ENCODE data around the gene CSTF3. TPM values are rescaled to one million over a fixed set of nuclear protein-coding genes. Genes with fewer than 3 reads are reported as not detected.
A peak's percentile ranks its signal among the peaks of the same experiment; 100 is the strongest.

The CSTF3 gene
- total RNA-seq, 4 donors from 2014 or later = 8.0 to 21.0 (median 12.5) TPM

GRCh38 chr11:33064866-33065265 lies 96.4 kb downstream of the CSTF3 start:
- Histone ChIP-seq H3K27me3 (no peaks in the 10 kb centered on the region), H3K9me3 (no peaks in the 10 kb centered on the region), H3K36me3 (peaks cover 0 to 72% (median 14%) of the 10 kb centered on the region in 3 donors), H3K27ac (peak overlapping the region in 3 of 4 donors; percentile 53 to 76 (median 66)), H3K4me1 (peaks cover 0 to 33% (median 18%) of the 10 kb centered on the region in 4 donors), H3K4me3 (no peak overlapping the region)
- DNase-seq (ENCODE audit: low spot score in 2 of 2) = no peak
- 82 to 83% methylated on average over 5 of the region's 5 CpGs for WGBS, 2 donors
- TF ChIP-seq EP300 (IDR thresholded peaks at IDR 0.05) = no peak
- TF ChIP-seq POLR2A (IDR thresholded peaks at IDR 0.05) = no peak
- TF ChIP-seq CTCF (IDR thresholded peaks at IDR 0.05) = no peak

- peaks cover 0 to 72% (median 7%) of the 10 kb centered on the region in 3 donors for H3K36me3 ChIP-seq
These were observed 97.1 kb downstream of the CSTF3 start for GRCh38 chr11:33064033-33064825.

GRCh38 chr11:33063326-33063881 lies 97.9 kb downstream of the CSTF3 start:
- no peak for DNase-seq (ENCODE audit: low spot score in 2 of 2)
- no peaks in the 10 kb centered on the region for H3K27me3 ChIP-seq
- no peak overlapping the region for H3K4me3 ChIP-seq
- H3K27ac ChIP-seq = peak overlapping the region in 3 of 4 donors; percentile 53 to 76 (median 66)
- peaks cover 0 to 72% (median 0%) of the 10 kb centered on the region in 3 donors for H3K36me3 ChIP-seq
- no peak for TF ChIP-seq POLR2A (IDR thresholded peaks at IDR 0.05)
- TF ChIP-seq EP300 (IDR thresholded peaks at IDR 0.05) = no peak
- no peak for TF ChIP-seq CTCF (IDR thresholded peaks at IDR 0.05)
- 45 to 48% methylated on average over 3 of the region's 3 CpGs for WGBS, 2 donors
- H3K9me3 ChIP-seq = no peaks in the 10 kb centered on the region
- peaks cover 0 to 39% (median 18%) of the 10 kb centered on the region in 4 donors for H3K4me1 ChIP-seq

More at GRCh38 chr11:33064033-33064825, 97.1 kb downstream of the CSTF3 start:
- Histone ChIP-seq H3K27me3 (no peaks in the 10 kb centered on the region), H3K4me1 (peaks cover 0 to 37% (median 18%) of the 10 kb centered on the region in 4 donors), H3K9me3 (no peaks in the 10 kb centered on the region), H3K27ac (peak overlapping the region in 3 of 4 donors; percentile 53 to 76 (median 66)), H3K4me3 (no peak overlapping the region)
- 38 to 40% methylated on average over 11 of the region's 11 CpGs for WGBS, 2 donors
- TF ChIP-seq CTCF (IDR thresholded peaks at IDR 0.05) (no peak), EP300 (IDR thresholded peaks at IDR 0.05) (no peak), POLR2A (IDR thresholded peaks at IDR 0.05) (no peak)
- no peak for DNase-seq (ENCODE audit: low spot score in 2 of 2)

GRCh38 chr11:33062137-33062536 lies 99.1 kb downstream of the CSTF3 start:
- no peak for DNase-seq (ENCODE audit: low spot score in 2 of 2)
- peak overlapping the region in 2 of 4 donors; percentile 4 to 76 for H3K27ac ChIP-seq
- no peak overlapping the region for H3K4me3 ChIP-seq
- no peak for TF ChIP-seq CTCF (IDR thresholded peaks at IDR 0.05)
- no peak for TF ChIP-seq EP300 (IDR thresholded peaks at IDR 0.05)
- TF ChIP-seq POLR2A (IDR thresholded peaks at IDR 0.05) = no peak
- H3K36me3 ChIP-seq = peaks cover 0 to 71% (median 0%) of the 10 kb centered on the region in 3 donors
- H3K4me1 ChIP-seq = peaks cover 0 to 39% (median 18%) of the 10 kb centered on the region in 4 donors
- WGBS, 2 donors = 61 to 66% methylated on average over 5 of the region's 5 CpGs
- no peaks in the 10 kb centered on the region for H3K27me3 ChIP-seq
- no peaks in the 10 kb centered on the region for H3K9me3 ChIP-seq

GRCh38 chr11:33060271-33060670 lies 101.0 kb downstream of the CSTF3 start:
- Histone ChIP-seq H3K4me1 (peaks cover 0 to 38% (median 17%) of the 10 kb centered on the region in 4 donors), H3K9me3 (no peaks in the 10 kb centered on the region), H3K27ac (peak overlapping the region in 1 of 4 donors; percentile 18), H3K27me3 (no peaks in the 10 kb centered on the region), H3K4me3 (no peak overlapping the region), H3K36me3 (peaks cover 0 to 75% (median 0%) of the 10 kb centered on the region in 3 donors)
- DNase-seq (ENCODE audit: low spot score in 2 of 2) = no peak
- no peak for TF ChIP-seq CTCF (IDR thresholded peaks at IDR 0.05)
- no peak for TF ChIP-seq POLR2A (IDR thresholded peaks at IDR 0.05)
- no peak for TF ChIP-seq EP300 (IDR thresholded peaks at IDR 0.05)
- 82 to 93% methylated on average over 3 of the region's 3 CpGs for WGBS, 2 donors

Data from tibial nerve (tissue), 4 donors.